ENCODE data around the gene GALNT13. TPM values are rescaled to one million over a fixed set of nuclear protein-coding genes. Genes with fewer than 3 reads are reported as not detected.

Gene GALNT13
- total RNA-seq, 1 donor from 2014 or later, result 0.25 TPM

- no peak for DNase-seq (ENCODE audit: extremely low spot score in 2 of 2)
- TF ChIP-seq POLR2A (IDR thresholded peaks at IDR 0.05) (no peak), POLR2AphosphoS5 (IDR thresholded peaks at IDR 0.05; ENCODE audit: insufficient read depth in 1 of 2, low read depth in 1 of 2) (no peak), CTCF (IDR thresholded peaks at IDR 0.05) (no peak)
- Histone ChIP-seq H3K36me3 (no peaks in the 10 kb centered on the region), H3K4me1 (no peaks in the 10 kb centered on the region), H3K27me3 (no peaks in the 10 kb centered on the region), H3K4me3 (no peak overlapping the region), H3K27ac (no peak overlapping the region), H3K9me3 (no peaks in the 10 kb centered on the region)
- intact Hi-C loops (cut with DNase I), result no loop called here
These were observed 371.0 kb downstream of the GALNT13 start for GRCh38 chr2:154242687-154243086.

- intact Hi-C loops (cut with DNase I), result no loop called here
- TF ChIP-seq POLR2AphosphoS5 (IDR thresholded peaks at IDR 0.05; ENCODE audit: insufficient read depth in 1 of 2, low read depth in 1 of 2) (no peak), POLR2A (IDR thresholded peaks at IDR 0.05) (no peak), CTCF (IDR thresholded peaks at IDR 0.05) (no peak)
- DNase-seq (ENCODE audit: extremely low spot score in 2 of 2), result no peak
- Histone ChIP-seq H3K27me3 (no peaks in the 10 kb centered on the region), H3K4me3 (no peak overlapping the region), H3K36me3 (no peaks in the 10 kb centered on the region), H3K27ac (no peak overlapping the region), H3K4me1 (no peaks in the 10 kb centered on the region), H3K9me3 (no peaks in the 10 kb centered on the region)
These were observed 372.0 kb downstream of the GALNT13 start for GRCh38 chr2:154243685-154244084.

GRCh38 chr2:154244932-154245331 is 373.2 kb downstream of the GALNT13 start:
- Histone ChIP-seq H3K9me3 (no peaks in the 10 kb centered on the region), H3K36me3 (no peaks in the 10 kb centered on the region), H3K4me1 (no peaks in the 10 kb centered on the region), H3K27me3 (no peaks in the 10 kb centered on the region), H3K27ac (no peak overlapping the region), H3K4me3 (no peak overlapping the region)
- no peak for DNase-seq (ENCODE audit: extremely low spot score in 2 of 2)
- intact Hi-C loops (cut with DNase I), result no loop called here
- TF ChIP-seq CTCF (IDR thresholded peaks at IDR 0.05) (no peak), POLR2AphosphoS5 (IDR thresholded peaks at IDR 0.05; ENCODE audit: insufficient read depth in 1 of 2, low read depth in 1 of 2) (no peak), POLR2A (IDR thresholded peaks at IDR 0.05) (no peak)

GRCh38 chr2:154247503-154247902 is 375.8 kb downstream of the GALNT13 start:
- DNase-seq (ENCODE audit: extremely low spot score in 2 of 2), result no peak
- H3K36me3 ChIP-seq, result no peaks in the 10 kb centered on the region
- intact Hi-C loops (cut with DNase I), result no loop called here

GRCh38 chr2:154256136-154256535 is 384.4 kb downstream of the GALNT13 start:
- TF ChIP-seq CTCF (IDR thresholded peaks at IDR 0.05) (no peak), POLR2AphosphoS5 (IDR thresholded peaks at IDR 0.05; ENCODE audit: insufficient read depth in 1 of 2, low read depth in 1 of 2) (no peak), POLR2A (IDR thresholded peaks at IDR 0.05) (no peak)
- Histone ChIP-seq H3K36me3 (no peaks in the 10 kb centered on the region), H3K9me3 (no peaks in the 10 kb centered on the region), H3K27me3 (no peaks in the 10 kb centered on the region), H3K4me1 (no peaks in the 10 kb centered on the region), H3K4me3 (no peak overlapping the region), H3K27ac (no peak overlapping the region)
- intact Hi-C loops (cut with DNase I), result no loop called here
- no peak for DNase-seq (ENCODE audit: extremely low spot score in 2 of 2)

More at GRCh38 chr2:154247503-154247902, 375.8 kb downstream of the GALNT13 start:
- H3K4me3 ChIP-seq, result no peak overlapping the region
- no peaks in the 10 kb centered on the region for H3K4me1 ChIP-seq
- TF ChIP-seq POLR2A (IDR thresholded peaks at IDR 0.05) (no peak), CTCF (IDR thresholded peaks at IDR 0.05) (no peak), POLR2AphosphoS5 (IDR thresholded peaks at IDR 0.05; ENCODE audit: insufficient read depth in 1 of 2, low read depth in 1 of 2) (no peak)
- no peaks in the 10 kb centered on the region for H3K9me3 ChIP-seq
- no peaks in the 10 kb centered on the region for H3K27me3 ChIP-seq
- H3K27ac ChIP-seq, result no peak overlapping the region
